Spinal cord (tissue), 10 donors: ENCODE data around the gene TMEM204. TPM values are rescaled to one million over a fixed set of nuclear protein-coding genes. Genes with fewer than 3 reads are reported as not detected.

Source experiments
- DNase-seq, 6 donors: peaks; one replicate each; pipeline versions ENCODE4 v3.0.0 to v3.0.0-alpha.2; 2013 to 2015; ENCODE audit warnings: low spot score in 6 of 6, low read depth in 4 of 6
- H3K27ac ChIP-seq: one replicate; pipeline ENCODE4 v1.5.1; 2013; ENCODE audit warnings: low read depth, low read length, control low read depth
- H3K27me3 ChIP-seq: one replicate; pipeline ENCODE4 v1.6.1; 2013; ENCODE audit warnings: low read length; ENCODE audit not compliant: control insufficient read depth, insufficient read depth
- H3K36me3 ChIP-seq: one replicate; pipeline ENCODE4 v1.6.1; 2013; ENCODE audit warnings: low read length; ENCODE audit not compliant: control insufficient read depth, insufficient read depth
- H3K4me1 ChIP-seq: one replicate; pipeline ENCODE4 v1.6.1; 2013; ENCODE audit warnings: low read length; ENCODE audit not compliant: control insufficient read depth, insufficient read depth
- H3K4me3 ChIP-seq: one replicate; pipeline ENCODE4 v1.5.1; 2013; ENCODE audit warnings: low read depth, low read length, control low read depth
- H3K9me3 ChIP-seq: one replicate; pipeline ENCODE4 v1.6.1; 2013; ENCODE audit warnings: low read length; ENCODE audit not compliant: control insufficient read depth, insufficient read depth
- WGBS: methylation state at CpG from one replicate; pipeline ENCODE4 v1.1.5; 2013; ENCODE audit warnings: missing lambda C conversion rate; ENCODE audit not compliant: insufficient coverage; 5-methylcytosine and 5-hydroxymethylcytosine counted together
- polyA plus RNA-seq, 2 donors: library from polyadenylated mRNA; unstranded; fragments of 120-200 nt; gene quantifications; one replicate each; pipeline ENCODE4 v1.2.1, GENCODE V29; 2013; ENCODE audit not compliant: insufficient read length in 2 of 2
- total RNA-seq, 2 donors: library from RNA; depleted of rRNA in 1 of 2; stranded (reverse); fragments of 120-200 nt in 1 of 2; fragments of >200 nt in 1 of 2; gene quantifications; one replicate each; pipeline versions ENCODE4 v1.2.3 to v1.2.4, GENCODE V29; 2013 to 2014
- donor health status: healthy.

The TMEM204 gene
- total and polyA plus RNA-seq, 4 donors, result 3.0 to 18.8 (median 9.3) TPM

DNA sequence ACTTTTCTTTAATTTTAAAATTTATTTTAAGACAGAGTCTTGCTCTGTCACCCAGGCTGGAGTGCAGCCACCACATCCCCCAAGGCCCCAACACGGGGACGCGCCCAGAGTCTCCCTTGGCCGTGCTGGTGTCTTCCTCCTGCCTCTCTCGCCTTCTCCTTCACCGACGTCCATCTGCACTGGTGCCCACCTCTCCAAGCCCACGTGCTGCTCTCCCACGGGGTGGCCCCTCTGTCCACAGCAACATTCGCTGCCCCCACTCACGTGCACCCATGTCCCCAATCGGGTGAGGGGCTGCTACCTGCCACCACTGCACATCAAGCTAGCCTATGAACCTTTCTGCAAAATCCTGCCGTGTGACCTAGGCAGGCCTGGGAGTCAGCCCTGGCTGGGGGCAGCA lies 3.1 kb downstream of the TMEM204 start:
- DNase-seq, result no peak
- 88% methylated on average over 13 of the region's 13 CpGs for WGBS
- Histone ChIP-seq H3K27me3 (no peaks in the 10 kb centered on the region), H3K4me1 (peaks cover 43% of the 10 kb centered on the region), H3K9me3 (no peaks in the 10 kb centered on the region), H3K4me3 (no peak overlapping the region), H3K36me3 (peaks cover 94% of the 10 kb centered on the region), H3K27ac (no peak overlapping the region)

DNA sequence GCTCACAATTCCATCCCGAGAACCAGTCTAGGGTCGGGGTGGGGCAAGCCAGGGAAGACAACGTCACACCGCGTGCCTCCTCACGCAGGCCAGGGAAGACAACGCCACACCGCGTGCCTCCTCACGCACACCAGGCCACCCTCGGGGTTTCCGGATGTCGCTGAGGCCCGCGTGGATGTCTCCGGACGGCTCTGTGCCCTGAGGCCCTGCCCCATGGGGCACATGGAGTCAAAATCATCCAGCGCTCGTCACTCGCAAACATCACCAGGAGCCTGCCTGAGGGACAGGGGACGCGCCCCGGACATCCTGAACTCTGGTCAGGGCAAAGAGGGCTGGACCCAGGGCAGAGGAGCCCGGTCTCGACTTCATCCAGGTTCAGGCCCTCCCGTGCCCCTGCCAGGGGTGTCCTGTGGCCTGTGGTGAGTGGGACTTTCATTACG lies 3.7 kb downstream of the TMEM204 start:
- 93% methylated on average over 25 of the region's 27 CpGs for WGBS
- H3K4me1 ChIP-seq, result peaks cover 41% of the 10 kb centered on the region
- H3K27ac ChIP-seq, result no peak overlapping the region

DNA sequence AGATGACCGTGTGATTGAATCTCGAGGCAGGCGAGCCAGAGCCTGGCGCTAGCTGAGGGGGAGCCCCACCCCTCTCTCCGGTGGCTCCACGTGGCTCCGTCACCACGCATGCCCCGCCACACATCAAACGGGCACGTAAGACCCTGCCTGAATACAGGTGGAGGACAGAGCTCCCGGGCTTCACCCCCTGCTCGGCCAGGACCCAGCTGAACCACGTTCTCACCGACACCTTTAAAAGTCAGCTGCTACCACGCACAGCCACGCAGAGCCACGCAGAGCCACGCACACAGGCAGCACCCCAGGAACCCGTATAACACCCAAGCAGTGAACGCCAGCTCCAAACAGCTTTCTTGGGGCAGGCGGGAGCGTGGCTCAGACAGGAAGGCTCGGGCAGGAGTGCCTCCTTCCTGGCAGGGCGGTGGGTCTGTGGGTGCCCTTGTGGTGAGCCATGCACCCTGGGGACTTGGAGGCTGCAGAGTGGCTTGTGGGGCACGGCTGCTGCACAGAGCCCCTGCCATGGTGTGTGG lies 4.4 kb downstream of the TMEM204 start:
- WGBS, result 91% methylated on average over 26 of the region's 26 CpGs
- peaks cover 40% of the 10 kb centered on the region for H3K4me1 ChIP-seq
- peaks cover 96% of the 10 kb centered on the region for H3K36me3 ChIP-seq
- no peaks in the 10 kb centered on the region for H3K27me3 ChIP-seq
- DNase-seq, result no peak
- H3K4me3 ChIP-seq, result no peak overlapping the region
- no peaks in the 10 kb centered on the region for H3K9me3 ChIP-seq
- no peak overlapping the region for H3K27ac ChIP-seq

More for the DNA sequence above, 3.7 kb downstream of the TMEM204 start:
- Histone ChIP-seq H3K27me3 (no peaks in the 10 kb centered on the region), H3K4me3 (no peak overlapping the region), H3K9me3 (no peaks in the 10 kb centered on the region), H3K36me3 (peaks cover 95% of the 10 kb centered on the region)
- no peak for DNase-seq

- Histone ChIP-seq H3K9me3 (no peaks in the 10 kb centered on the region), H3K36me3 (peaks cover 91% of the 10 kb centered on the region), H3K27me3 (no peaks in the 10 kb centered on the region), H3K27ac (no peak overlapping the region), H3K4me3 (no peak overlapping the region), H3K4me1 (peaks cover 31% of the 10 kb centered on the region)
- DNase-seq, result no peak
- 81% methylated on average over 22 of the region's 22 CpGs for WGBS
Measured at GRCh38 chr16:1538804-1539520, 5.5 kb downstream of the TMEM204 start.

GRCh38 chr16:1539720-1540555 lies 6.5 kb downstream of the TMEM204 start:
- no peak for DNase-seq
- Histone ChIP-seq H3K4me1 (peaks cover 33% of the 10 kb centered on the region), H3K4me3 (no peak overlapping the region), H3K27me3 (no peaks in the 10 kb centered on the region), H3K36me3 (peaks cover 84% of the 10 kb centered on the region), H3K27ac (no peak overlapping the region), H3K9me3 (no peaks in the 10 kb centered on the region)
- 93% methylated on average over 28 of the region's 35 CpGs for WGBS

- Histone ChIP-seq H3K27me3 (no peaks in the 10 kb centered on the region), H3K27ac (no peak overlapping the region), H3K9me3 (no peaks in the 10 kb centered on the region), H3K4me1 (peaks cover 38% of the 10 kb centered on the region), H3K4me3 (no peak overlapping the region), H3K36me3 (peaks cover 83% of the 10 kb centered on the region)
- no peak for DNase-seq
- WGBS, result 95% methylated on average over 8 of the region's 8 CpGs
Measured at GRCh38 chr16:1540556-1540855, 7.0 kb downstream of the TMEM204 start.

- H3K27ac ChIP-seq, result no peak overlapping the region
Measured at GRCh38 chr16:1541293-1542165, 8.1 kb downstream of the TMEM204 start.

DNA sequence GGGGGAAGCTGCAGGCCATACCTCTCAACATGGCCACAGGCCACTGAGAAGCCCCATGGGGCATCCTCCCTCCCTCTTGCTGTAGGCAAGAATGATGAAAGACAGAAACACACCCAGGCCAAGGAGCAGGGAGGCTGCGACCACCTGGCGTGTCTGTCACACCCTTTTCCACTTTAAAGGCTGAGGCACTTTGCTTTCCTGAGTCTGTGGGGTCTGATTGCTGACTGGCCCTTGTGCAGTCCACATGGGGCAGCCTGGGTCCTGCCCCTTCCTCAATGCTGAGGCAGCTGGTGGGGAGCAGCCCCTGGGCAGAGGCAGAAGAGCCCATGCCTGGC lies 8.7 kb downstream of the TMEM204 start:
- H3K36me3 ChIP-seq, result peaks cover 78% of the 10 kb centered on the region
- H3K27me3 ChIP-seq, result no peaks in the 10 kb centered on the region
- H3K9me3 ChIP-seq, result no peaks in the 10 kb centered on the region
- H3K4me1 ChIP-seq, result peaks cover 40% of the 10 kb centered on the region
- no peak for DNase-seq
- H3K27ac ChIP-seq, result no peak overlapping the region
- no peak overlapping the region for H3K4me3 ChIP-seq
- WGBS, result 91% methylated on average over 2 of the region's 2 CpGs

More at GRCh38 chr16:1541293-1542165, 8.1 kb downstream of the TMEM204 start:
- no peak overlapping the region for H3K4me3 ChIP-seq
- H3K36me3 ChIP-seq, result peaks cover 82% of the 10 kb centered on the region
- peaks cover 39% of the 10 kb centered on the region for H3K4me1 ChIP-seq
- H3K9me3 ChIP-seq, result no peaks in the 10 kb centered on the region
- H3K27me3 ChIP-seq, result no peaks in the 10 kb centered on the region
- DNase-seq, result no peak
- 90% methylated on average over 41 of the region's 41 CpGs for WGBS

DNA sequence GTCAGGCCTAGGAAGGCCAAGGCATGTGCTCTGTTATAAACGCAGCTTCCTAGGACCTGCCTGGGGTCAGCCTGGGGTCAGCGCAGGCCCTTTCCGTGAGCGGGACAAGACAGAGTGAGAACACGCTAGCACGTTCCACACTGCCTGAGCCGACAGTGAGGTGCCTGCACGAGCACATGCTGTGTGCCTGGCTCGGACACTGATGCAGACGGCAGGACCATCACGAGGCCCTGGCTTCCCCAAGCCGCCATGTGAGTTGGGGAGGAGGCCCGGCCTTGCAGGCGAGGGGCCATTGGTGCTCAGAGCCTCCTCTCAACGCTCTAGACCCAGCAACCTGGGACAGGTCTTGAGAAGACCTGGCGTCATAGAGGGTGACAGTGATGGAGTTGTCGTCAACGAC lies 9.1 kb downstream of the TMEM204 start:
- Histone ChIP-seq H3K27ac (no peak overlapping the region), H3K4me1 (peaks cover 42% of the 10 kb centered on the region), H3K9me3 (no peaks in the 10 kb centered on the region), H3K27me3 (no peaks in the 10 kb centered on the region), H3K36me3 (peaks cover 74% of the 10 kb centered on the region), H3K4me3 (no peak overlapping the region)
- DNase-seq, result no peak
- 93% methylated on average over 18 of the region's 18 CpGs for WGBS
